Activated effector memory CD4-positive, alpha-beta T cell treated with anti-CD3 and anti-CD28 coated beads, Interleukin-2, amount 50 U/mL, for 16 hours (primary cell): ENCODE measurements around the gene LTBP4.
"Not testable (repeated sequence)": the region's sequence is repeated elsewhere in the genome, so short reads cannot be mapped to it uniquely, and the experiment has no call there.

Experiments used
- DNase-seq: peaks from one replicate; pipeline ENCODE4 v3.0.0-alpha.2; 2020

The LTBP4 gene

GRCh38 chr19:40601134-40601974, at the start of gene LTBP4:
Gene LTBP4, plus strand, starts transcription at chr19:40601369. Its CDS starts 19 bp downstream, at chr19:40601388.
- DNase-seq = peak; percentile 79

GRCh38 chr19:40552848-40553247, 48.3 kb upstream of the LTBP4 start:
- no peak for DNase-seq

- DNase-seq = no peak
Measured at GRCh38 chr19:40553885-40554857, 47.0 kb upstream of the LTBP4 start.

- DNase-seq = no peak
Measured at GRCh38 chr19:40555978-40556689, 45.0 kb upstream of the LTBP4 start.

- DNase-seq = no peak
Measured at GRCh38 chr19:40556953-40557530, 44.1 kb upstream of the LTBP4 start.

- no peak for DNase-seq
Measured at GRCh38 chr19:40559394-40559793, 41.8 kb upstream of the LTBP4 start.

GRCh38 chr19:40560092-40560507, 41.1 kb upstream of the LTBP4 start:
- DNase-seq = no peak

GRCh38 chr19:40561947-40562346, 39.2 kb upstream of the LTBP4 start:
- no peak for DNase-seq

GRCh38 chr19:40564535-40564934, 36.6 kb upstream of the LTBP4 start:
- not testable (repeated sequence) for DNase-seq

- no peak for DNase-seq
Measured at GRCh38 chr19:40565355-40565754, 35.8 kb upstream of the LTBP4 start.

GRCh38 chr19:40565910-40566495, 35.2 kb upstream of the LTBP4 start:
- no peak for DNase-seq

GRCh38 chr19:40567040-40567749, 34.0 kb upstream of the LTBP4 start:
- no peak for DNase-seq

- no peak for DNase-seq
Measured at GRCh38 chr19:40567750-40568494, 33.2 kb upstream of the LTBP4 start.

GRCh38 chr19:40570313-40571004, 30.7 kb upstream of the LTBP4 start:
- DNase-seq = peak; percentile 98

- no peak for DNase-seq
Measured at GRCh38 chr19:40571005-40571318, 30.2 kb upstream of the LTBP4 start.

GRCh38 chr19:40571831-40572495, 29.2 kb upstream of the LTBP4 start:
- DNase-seq = no peak

- no peak for DNase-seq
Measured at GRCh38 chr19:40575326-40575725, 25.8 kb upstream of the LTBP4 start.

- DNase-seq = peak; percentile 74
Measured at GRCh38 chr19:40576151-40576584, 25.0 kb upstream of the LTBP4 start.
